Activated naive CD4-positive, alpha-beta T cell treated with anti-CD3 and anti-CD28 coated beads, Interleukin-2, amount 50 U/mL, for 24 hours (primary cell): ENCODE data around the gene FKBP7.
"Not testable (repeated sequence)": the region's sequence is repeated elsewhere in the genome, so short reads cannot be mapped to it uniquely, and the experiment has no call there.

Experiments
- H3K27ac Mint-ChIP-seq: one replicate; pipeline ENCODE4 v1.8.0; 2021; ENCODE audit warnings: mild to moderate bottlenecking, mixed read lengths
- H3K27me3 Mint-ChIP-seq: one replicate; pipeline ENCODE4 v1.8.0; 2021; ENCODE audit warnings: mixed read lengths
- H3K36me3 Mint-ChIP-seq: one replicate; pipeline ENCODE4 v1.8.0; 2021; ENCODE audit warnings: mixed read lengths
- H3K4me1 Mint-ChIP-seq: one replicate; pipeline ENCODE4 v1.8.0; 2021; ENCODE audit warnings: mixed read lengths
- H3K4me3 Mint-ChIP-seq: one replicate; pipeline ENCODE4 v1.8.0; 2021; ENCODE audit warnings: mild to moderate bottlenecking, mixed read lengths
- H3K9me3 Mint-ChIP-seq: one replicate; pipeline ENCODE4 v1.8.0; 2021; ENCODE audit warnings: mixed read lengths

Gene FKBP7, protein sequence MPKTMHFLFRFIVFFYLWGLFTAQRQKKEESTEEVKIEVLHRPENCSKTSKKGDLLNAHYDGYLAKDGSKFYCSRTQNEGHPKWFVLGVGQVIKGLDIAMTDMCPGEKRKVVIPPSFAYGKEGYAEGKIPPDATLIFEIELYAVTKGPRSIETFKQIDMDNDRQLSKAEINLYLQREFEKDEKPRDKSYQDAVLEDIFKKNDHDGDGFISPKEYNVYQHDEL

GRCh38 chr2:178478439-178479274 lies at the start of gene FKBP7:
TSS of gene FKBP7 (minus strand) at chr2:178478600. CDS start at chr2:178478499, 101 bp downstream.
- Mint-ChIP-seq H3K9me3 (no peaks in the 10 kb centered on the region), H3K4me1 (peaks cover 36% of the 10 kb centered on the region), H3K36me3 (no peaks in the 10 kb centered on the region), H3K27me3 (no peaks in the 10 kb centered on the region), H3K27ac (peak within 1 kb of the TSS; percentile 96), H3K4me3 (peak within 1 kb of the TSS; percentile 99)

DNA sequence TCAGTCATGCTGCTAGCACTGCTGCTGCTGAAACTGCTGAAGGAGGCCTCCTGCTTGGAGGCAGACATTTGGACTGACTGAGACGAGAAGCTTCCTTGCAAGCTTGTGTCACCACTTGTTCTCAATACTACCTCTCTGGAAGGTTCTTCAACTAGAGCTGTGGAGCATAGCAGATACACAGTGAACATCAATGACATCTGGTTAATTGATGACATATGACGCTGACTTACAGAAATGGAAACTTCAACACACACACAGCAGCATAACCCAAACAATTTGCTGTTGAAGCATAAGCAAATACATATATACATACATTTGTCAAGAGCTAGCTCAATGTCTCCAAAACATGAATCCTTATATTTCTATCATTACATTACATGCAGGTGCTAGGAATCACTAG lies 49.2 kb upstream of the FKBP7 start:
- no peaks in the 10 kb centered on the region for H3K27me3 Mint-ChIP-seq
- no peak overlapping the region for H3K4me3 Mint-ChIP-seq
- peaks cover 42% of the 10 kb centered on the region for H3K4me1 Mint-ChIP-seq
- H3K36me3 Mint-ChIP-seq, result peaks cover 31% of the 10 kb centered on the region
- H3K27ac Mint-ChIP-seq, result no peak overlapping the region
- H3K9me3 Mint-ChIP-seq, result no peaks in the 10 kb centered on the region

DNA sequence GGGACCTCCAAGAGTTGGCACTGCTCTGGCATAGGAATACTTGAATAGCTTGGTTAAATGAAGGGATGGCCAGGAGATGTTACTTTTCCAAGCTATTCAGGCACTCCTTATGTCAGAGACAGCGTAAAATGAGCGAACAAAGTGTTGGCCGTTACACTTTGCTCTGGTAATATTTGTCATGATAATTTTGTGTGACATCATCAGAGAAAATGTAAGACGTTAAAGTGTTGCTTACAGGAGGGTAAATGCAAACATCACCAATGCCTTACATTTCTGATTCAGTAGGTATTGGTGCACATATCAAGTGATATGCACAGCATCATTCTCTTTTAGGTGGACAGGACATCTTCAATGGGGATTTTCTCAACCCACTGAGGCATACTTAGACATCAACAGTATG lies 47.9 kb upstream of the FKBP7 start:
- H3K4me3 Mint-ChIP-seq, result no peak overlapping the region
- peaks cover 46% of the 10 kb centered on the region for H3K4me1 Mint-ChIP-seq

DNA sequence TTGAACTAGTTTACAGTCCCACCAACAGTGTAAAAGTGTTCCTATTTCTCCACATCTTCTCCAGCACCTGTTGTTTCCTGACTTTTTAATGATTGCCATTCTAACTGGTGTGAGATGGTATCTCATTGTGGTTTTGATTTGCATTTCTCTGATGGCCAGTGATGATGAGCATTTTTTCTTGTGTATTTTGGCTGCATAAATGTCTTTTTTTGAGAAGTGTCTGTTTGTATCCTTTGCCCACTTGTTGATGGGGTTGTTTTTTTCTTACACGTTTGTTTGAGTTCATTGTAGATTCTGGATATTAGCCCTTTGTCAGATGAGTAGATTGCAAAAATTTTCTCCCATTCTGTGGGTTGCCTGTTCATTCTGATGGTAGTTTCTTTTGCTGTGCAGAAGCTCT lies 47.1 kb upstream of the FKBP7 start:
- Mint-ChIP-seq H3K4me3 (peak overlapping the region; percentile 54), H3K4me1 (peaks cover 38% of the 10 kb centered on the region), H3K36me3 (peaks cover 14% of the 10 kb centered on the region)
- H3K27me3 Mint-ChIP-seq, H3K27ac Mint-ChIP-seq, H3K9me3 Mint-ChIP-seq: not testable (repeated sequence)

More for the DNA sequence above, 47.9 kb upstream of the FKBP7 start:
- Mint-ChIP-seq H3K27me3 (no peaks in the 10 kb centered on the region), H3K9me3 (no peaks in the 10 kb centered on the region), H3K27ac (no peak overlapping the region), H3K36me3 (peaks cover 22% of the 10 kb centered on the region)

DNA sequence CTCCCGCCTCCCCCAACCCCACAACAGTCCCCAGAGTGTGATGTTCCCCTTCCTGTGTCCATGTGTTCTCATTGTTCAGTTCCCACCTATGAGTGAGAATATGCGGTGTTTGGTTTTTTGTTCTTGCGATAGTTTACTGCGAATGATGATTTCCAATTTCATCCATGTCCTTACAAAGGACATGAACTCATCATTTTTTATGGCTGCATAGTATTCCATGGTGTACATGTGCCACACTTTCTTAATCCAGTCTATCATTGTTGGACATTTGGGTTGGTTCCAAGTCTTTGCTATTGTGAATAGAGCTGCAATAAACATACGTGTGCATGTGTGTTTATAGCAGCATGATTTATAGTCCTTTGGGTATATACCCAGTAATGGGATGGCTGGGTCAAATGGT lies 46.6 kb upstream of the FKBP7 start:
- H3K36me3 Mint-ChIP-seq, result peaks cover 14% of the 10 kb centered on the region
- peak overlapping the region; percentile 30 for H3K27ac Mint-ChIP-seq
- not testable (repeated sequence) for H3K9me3 Mint-ChIP-seq, H3K4me3 Mint-ChIP-seq, H3K27me3 Mint-ChIP-seq
- peaks cover 34% of the 10 kb centered on the region for H3K4me1 Mint-ChIP-seq

- Mint-ChIP-seq H3K27ac (peak overlapping the region; percentile 90), H3K36me3 (peaks cover 14% of the 10 kb centered on the region), H3K4me1 (peaks cover 34% of the 10 kb centered on the region), H3K9me3 (no peaks in the 10 kb centered on the region), H3K4me3 (peak overlapping the region; percentile 90), H3K27me3 (no peaks in the 10 kb centered on the region)
These were observed 45.3 kb upstream of the FKBP7 start for GRCh38 chr2:178523596-178524134.

DNA sequence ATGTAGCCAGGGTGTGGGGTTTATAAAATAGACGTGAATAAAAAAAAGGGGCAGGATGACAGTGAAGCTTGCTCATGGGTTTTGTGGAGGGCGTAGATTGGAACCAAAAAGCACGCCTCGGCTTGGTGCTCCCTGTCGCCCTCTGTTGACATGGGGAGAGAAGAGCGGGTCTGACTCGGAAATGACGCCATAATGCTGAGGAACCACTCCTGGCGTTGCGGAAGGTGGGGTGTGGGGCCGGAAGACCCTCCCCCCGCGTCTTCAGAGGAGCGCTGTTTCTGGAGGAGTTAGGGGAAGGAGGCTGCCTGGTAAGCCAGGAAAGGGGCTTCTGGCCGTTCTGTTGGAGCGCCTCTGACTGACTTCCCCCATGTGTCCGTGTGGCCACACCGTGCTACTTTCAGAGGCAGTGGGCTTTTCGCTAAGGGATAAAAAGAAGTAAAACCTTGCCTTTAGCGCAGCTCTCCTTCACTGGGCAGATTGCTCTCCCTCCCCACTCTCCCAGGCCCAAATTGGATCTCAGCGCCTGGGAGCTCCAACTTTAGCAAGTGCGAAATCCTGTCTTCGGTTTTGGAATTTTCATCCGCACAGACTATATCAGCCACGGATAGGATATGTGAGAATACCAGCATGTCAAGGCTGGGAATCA lies 44.7 kb upstream of the FKBP7 start:
- peaks cover 12% of the 10 kb centered on the region for H3K36me3 Mint-ChIP-seq
- H3K27me3 Mint-ChIP-seq, result no peaks in the 10 kb centered on the region
- peak overlapping the region; percentile 90 for H3K4me3 Mint-ChIP-seq
- peak overlapping the region; percentile 90 for H3K27ac Mint-ChIP-seq
- peaks cover 31% of the 10 kb centered on the region for H3K4me1 Mint-ChIP-seq
- H3K9me3 Mint-ChIP-seq, result no peaks in the 10 kb centered on the region

- Mint-ChIP-seq H3K4me3 (no peak overlapping the region), H3K4me1 (peaks cover 25% of the 10 kb centered on the region), H3K27me3 (no peaks in the 10 kb centered on the region), H3K27ac (peak overlapping the region; percentile 8), H3K36me3 (peaks cover 9% of the 10 kb centered on the region), H3K9me3 (no peaks in the 10 kb centered on the region)
These were observed 43.1 kb upstream of the FKBP7 start for GRCh38 chr2:178521304-178522150.

GRCh38 chr2:178517496-178517895 lies 39.1 kb upstream of the FKBP7 start:
- no peaks in the 10 kb centered on the region for H3K9me3 Mint-ChIP-seq
- H3K4me3 Mint-ChIP-seq, result no peak overlapping the region
- peaks cover 10% of the 10 kb centered on the region for H3K36me3 Mint-ChIP-seq
- H3K4me1 Mint-ChIP-seq, result peaks cover 18% of the 10 kb centered on the region
- H3K27me3 Mint-ChIP-seq, result no peaks in the 10 kb centered on the region
- H3K27ac Mint-ChIP-seq, result no peak overlapping the region

DNA sequence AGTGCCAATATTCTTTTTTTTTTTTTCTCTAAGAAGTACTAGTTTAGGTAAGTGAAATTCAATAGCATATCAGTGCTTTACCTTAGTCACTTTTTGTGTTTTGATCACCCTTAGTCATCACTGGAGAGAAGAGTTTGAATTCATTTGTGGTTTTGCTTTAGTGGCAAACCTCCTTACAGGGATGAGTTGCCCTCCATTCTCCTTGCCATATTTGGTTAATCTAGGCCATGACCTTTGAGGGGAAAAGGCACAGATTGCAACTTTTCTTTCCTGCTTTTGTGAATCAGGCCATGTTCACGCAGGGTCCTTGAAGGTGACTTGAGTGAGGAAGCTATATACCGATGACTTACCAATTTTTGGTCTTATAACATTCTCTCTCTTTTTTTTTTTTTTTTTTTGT lies 36.3 kb upstream of the FKBP7 start:
- Mint-ChIP-seq H3K27me3 (no peaks in the 10 kb centered on the region), H3K9me3 (no peaks in the 10 kb centered on the region), H3K4me1 (peaks cover 18% of the 10 kb centered on the region), H3K4me3 (peak overlapping the region; percentile 39), H3K27ac (peak overlapping the region; percentile 41), H3K36me3 (peaks cover 18% of the 10 kb centered on the region)

DNA sequence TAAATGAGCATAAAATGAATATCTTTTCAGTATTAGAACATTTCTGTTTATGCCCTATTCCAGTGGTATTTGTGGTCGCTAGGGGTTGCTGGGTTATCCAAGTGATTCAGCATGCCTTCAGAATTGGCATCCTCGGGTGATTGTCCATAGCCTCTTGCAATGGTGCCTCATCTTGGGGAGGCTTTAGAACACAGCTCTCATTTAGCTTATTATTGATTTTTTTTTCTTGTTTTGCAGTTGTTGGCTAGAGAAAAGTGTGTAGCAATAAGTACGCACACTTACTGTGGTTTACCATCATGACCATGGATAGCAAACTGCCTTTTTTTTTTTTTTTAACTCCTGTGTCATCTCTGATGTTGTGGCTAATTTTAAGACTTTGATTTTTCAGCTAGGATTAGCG lies 35.5 kb upstream of the FKBP7 start:
- no peaks in the 10 kb centered on the region for H3K9me3 Mint-ChIP-seq
- no peak overlapping the region for H3K4me3 Mint-ChIP-seq
- H3K36me3 Mint-ChIP-seq, result peaks cover 22% of the 10 kb centered on the region
- H3K27ac Mint-ChIP-seq, result no peak overlapping the region
- peaks cover 18% of the 10 kb centered on the region for H3K4me1 Mint-ChIP-seq
- H3K27me3 Mint-ChIP-seq, result no peaks in the 10 kb centered on the region

GRCh38 chr2:178512484-178512883 lies 34.1 kb upstream of the FKBP7 start:
- Mint-ChIP-seq H3K27ac (no peak overlapping the region), H3K36me3 (peaks cover 21% of the 10 kb centered on the region), H3K4me3 (no peak overlapping the region), H3K4me1 (peaks cover 21% of the 10 kb centered on the region), H3K9me3 (no peaks in the 10 kb centered on the region), H3K27me3 (no peaks in the 10 kb centered on the region)

GRCh38 chr2:178510384-178510783 lies 32.0 kb upstream of the FKBP7 start:
- Mint-ChIP-seq H3K36me3 (peaks cover 21% of the 10 kb centered on the region), H3K9me3 (no peaks in the 10 kb centered on the region), H3K27me3 (no peaks in the 10 kb centered on the region), H3K4me1 (peaks cover 21% of the 10 kb centered on the region), H3K27ac (no peak overlapping the region), H3K4me3 (no peak overlapping the region)

DNA sequence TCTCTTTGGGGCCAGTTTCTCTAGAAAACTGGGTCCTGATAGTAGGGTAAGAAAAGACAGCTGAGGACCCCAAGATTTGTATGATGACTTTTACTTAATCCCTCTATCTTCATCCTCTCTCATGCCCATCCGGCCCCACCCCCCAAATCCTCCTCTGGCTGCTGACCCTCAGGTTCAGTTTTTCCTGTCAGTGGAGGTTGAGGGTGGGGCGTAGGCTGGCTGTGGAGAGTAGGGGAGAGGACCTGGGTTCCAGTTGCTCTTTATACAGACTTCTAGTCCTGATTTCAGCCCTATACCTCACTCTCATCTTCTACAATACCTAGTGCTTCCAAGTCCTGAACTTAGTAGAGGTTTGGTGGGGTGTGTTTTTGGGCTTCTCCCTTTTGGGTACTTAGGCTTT lies 30.2 kb upstream of the FKBP7 start:
- H3K27ac Mint-ChIP-seq, result no peak overlapping the region
- H3K4me1 Mint-ChIP-seq, result peaks cover 7% of the 10 kb centered on the region
- H3K4me3 Mint-ChIP-seq, result no peak overlapping the region
- H3K9me3 Mint-ChIP-seq, result no peaks in the 10 kb centered on the region
- H3K27me3 Mint-ChIP-seq, result no peaks in the 10 kb centered on the region
- H3K36me3 Mint-ChIP-seq, result peaks cover 22% of the 10 kb centered on the region

GRCh38 chr2:178506949-178507348 lies 28.5 kb upstream of the FKBP7 start:
- H3K36me3 Mint-ChIP-seq, result peaks cover 17% of the 10 kb centered on the region
- H3K9me3 Mint-ChIP-seq, result no peaks in the 10 kb centered on the region
- no peak overlapping the region for H3K4me3 Mint-ChIP-seq
- H3K4me1 Mint-ChIP-seq, result peaks cover 4% of the 10 kb centered on the region
- no peaks in the 10 kb centered on the region for H3K27me3 Mint-ChIP-seq
- H3K27ac Mint-ChIP-seq, result no peak overlapping the region
